Gastroesophageal sphincter (tissue), 3 donors: Measurements from ENCODE around the gene PRKAG2.

Experiments
- EP300 ChIP-seq: sonication (generic); formaldehyde crosslinking; IDR thresholded peaks from one replicate; pipeline ENCODE4 v1.6.1; 2017; ENCODE audit warnings: antibody characterized with exemption, mild to moderate bottlenecking
- POLR2A ChIP-seq, 2 donors: fragments of 450-650 bp; IDR thresholded peaks; one replicate each; pipeline ENCODE4 v1.6.1; 2017; ENCODE audit warnings: antibody characterized with exemption in 2 of 2, mild to moderate bottlenecking in 2 of 2, moderate library complexity in 1 of 2
- TF ChIP-seq, protein P1 (sequence below), 4 experiments: fragments of 200-600 bp in 2 of 4; fragments of 450-650 bp in 2 of 4; sonication (generic) in 1 of 4; IDR thresholded peaks; one replicate each; pipeline ENCODE4 v1.5.1; 2017 to 2019; ENCODE audit warnings: antibody characterized with exemption in 4 of 4, mild to moderate bottlenecking in 2 of 4, moderate library complexity in 2 of 4

DNA sequence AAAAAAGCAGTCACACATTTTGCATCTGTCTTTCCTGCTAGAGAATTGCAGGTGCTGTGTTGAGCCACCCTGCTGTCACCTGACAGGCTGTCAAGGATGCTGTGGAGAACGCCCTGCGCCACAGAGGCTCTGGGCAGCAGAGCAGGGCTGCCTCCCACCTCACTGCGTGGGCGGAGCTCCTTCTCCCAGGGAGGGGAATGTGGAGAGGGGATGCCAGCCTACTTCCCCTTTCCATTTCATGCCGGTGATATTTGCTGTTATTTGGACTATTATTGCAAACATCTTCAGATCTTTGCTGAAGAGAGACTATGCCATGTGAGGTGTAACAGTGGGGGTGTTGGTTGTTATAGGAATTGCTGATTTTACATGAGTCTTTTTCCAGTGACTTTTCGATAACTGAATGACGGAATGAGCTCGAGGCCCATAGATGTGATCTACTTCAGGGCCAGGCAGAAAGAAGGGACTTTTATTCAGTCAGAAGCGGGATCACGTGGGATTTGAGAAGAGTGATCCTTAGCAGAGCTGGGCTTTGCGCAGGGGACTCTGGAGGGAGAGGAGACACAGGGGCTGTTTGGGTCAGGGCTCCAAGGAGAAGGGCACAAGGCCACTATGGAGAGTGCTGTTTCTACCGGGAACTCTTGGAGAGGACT lies 13.6 kb upstream of the PRKAG2 start:
- no peak for TF ChIP-seq EP300
- TF ChIP-seq, protein P1, sequence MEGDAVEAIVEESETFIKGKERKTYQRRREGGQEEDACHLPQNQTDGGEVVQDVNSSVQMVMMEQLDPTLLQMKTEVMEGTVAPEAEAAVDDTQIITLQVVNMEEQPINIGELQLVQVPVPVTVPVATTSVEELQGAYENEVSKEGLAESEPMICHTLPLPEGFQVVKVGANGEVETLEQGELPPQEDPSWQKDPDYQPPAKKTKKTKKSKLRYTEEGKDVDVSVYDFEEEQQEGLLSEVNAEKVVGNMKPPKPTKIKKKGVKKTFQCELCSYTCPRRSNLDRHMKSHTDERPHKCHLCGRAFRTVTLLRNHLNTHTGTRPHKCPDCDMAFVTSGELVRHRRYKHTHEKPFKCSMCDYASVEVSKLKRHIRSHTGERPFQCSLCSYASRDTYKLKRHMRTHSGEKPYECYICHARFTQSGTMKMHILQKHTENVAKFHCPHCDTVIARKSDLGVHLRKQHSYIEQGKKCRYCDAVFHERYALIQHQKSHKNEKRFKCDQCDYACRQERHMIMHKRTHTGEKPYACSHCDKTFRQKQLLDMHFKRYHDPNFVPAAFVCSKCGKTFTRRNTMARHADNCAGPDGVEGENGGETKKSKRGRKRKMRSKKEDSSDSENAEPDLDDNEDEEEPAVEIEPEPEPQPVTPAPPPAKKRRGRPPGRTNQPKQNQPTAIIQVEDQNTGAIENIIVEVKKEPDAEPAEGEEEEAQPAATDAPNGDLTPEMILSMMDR (IDR thresholded peaks at IDR 0.05) = no peak
- TF ChIP-seq POLR2A (IDR thresholded peaks at IDR 0.05) = no peak
